Astrocyte (in vitro differentiated cells and primary cell): ENCODE measurements around the gene FBXL13. TPM values are rescaled to one million over a fixed set of nuclear protein-coding genes. Genes with fewer than 3 reads are reported as not detected.

ENCODE experiments used
- DNase-seq: peaks from one replicate; pipeline ENCODE4 v3.0.0-alpha.2; 2010; ENCODE audit warnings: low read depth
- FAIRE-seq: peaks from 2 replicates; lab custom pipeline; 2011; peaks lifted over from hg19 to GRCh38; lab: Jason Lieb, UNC
- H2AFZ ChIP-seq: 2 replicates; pipeline ENCODE4 v1.6.0; 2012; ENCODE audit warnings: low read depth, low read length, inconsistent platforms
- H3K27ac ChIP-seq: 2 replicates; pipeline ENCODE4 v1.5.1; 2011; ENCODE audit warnings: low read depth, low read length, inconsistent platforms
- H3K27me3 ChIP-seq: 2 replicates; pipeline ENCODE4 v1.6.0; 2011; ENCODE audit warnings: low read length, inconsistent platforms; ENCODE audit not compliant: insufficient read depth
- H3K36me3 ChIP-seq: 2 replicates; pipeline ENCODE4 v1.5.1; 2011; ENCODE audit warnings: low read length, inconsistent platforms; ENCODE audit not compliant: insufficient read depth
- H3K4me1 ChIP-seq: 2 replicates; pipeline ENCODE4 v1.5.1; 2011; ENCODE audit warnings: low read length, inconsistent platforms; ENCODE audit not compliant: insufficient read depth
- H3K4me2 ChIP-seq: 2 replicates; pipeline ENCODE4 v1.6.0; 2012; ENCODE audit warnings: low read length, inconsistent platforms
- H3K4me3 ChIP-seq: 2 replicates; pipeline ENCODE4 v1.5.1; 2011; ENCODE audit warnings: low read depth, mild to moderate bottlenecking, low read length, inconsistent platforms; ENCODE audit not compliant: insufficient read depth
- H3K79me2 ChIP-seq: 2 replicates; pipeline ENCODE4 v1.6.0; 2012; ENCODE audit warnings: mild to moderate bottlenecking, low read length, inconsistent platforms; ENCODE audit not compliant: insufficient read depth
- H3K9ac ChIP-seq: 2 replicates; pipeline ENCODE4 v1.6.0; 2012; ENCODE audit warnings: mild to moderate bottlenecking, low read length, inconsistent platforms
- H3K9me3 ChIP-seq: 2 replicates; pipeline ENCODE4 v1.5.1; 2012; ENCODE audit warnings: low read depth, mild to moderate bottlenecking, low read length, inconsistent platforms; ENCODE audit not compliant: insufficient read depth
- H4K20me1 ChIP-seq: 2 replicates; pipeline ENCODE4 v1.6.0; 2012; ENCODE audit warnings: low read length, inconsistent platforms; ENCODE audit not compliant: insufficient read depth
- H3K27ac Mint-ChIP-seq: one replicate; pipeline ENCODE4 v1.8.0; 2021; ENCODE audit warnings: mild to moderate bottlenecking, mixed read lengths; ENCODE audit not compliant: unreplicated experiment
- H3K27me3 Mint-ChIP-seq: one replicate; pipeline ENCODE4 v1.8.0; 2021; ENCODE audit warnings: low read depth, mixed read lengths; ENCODE audit not compliant: unreplicated experiment
- H3K36me3 Mint-ChIP-seq: one replicate; pipeline ENCODE4 v1.8.0; 2021; ENCODE audit warnings: low read depth, mixed read lengths; ENCODE audit not compliant: unreplicated experiment
- H3K4me1 Mint-ChIP-seq: one replicate; pipeline ENCODE4 v1.8.0; 2021; ENCODE audit warnings: low read depth, mixed read lengths; ENCODE audit not compliant: unreplicated experiment
- H3K4me3 Mint-ChIP-seq: one replicate; pipeline ENCODE4 v1.8.0; 2021; ENCODE audit warnings: mild to moderate bottlenecking, moderate library complexity, mixed read lengths; ENCODE audit not compliant: unreplicated experiment
- H3K9me3 Mint-ChIP-seq: one replicate; pipeline ENCODE4 v1.8.0; 2021; ENCODE audit warnings: mild to moderate bottlenecking, mixed read lengths; ENCODE audit not compliant: unreplicated experiment
- CTCF ChIP-seq: IDR thresholded peaks from 2 replicates; pipeline ENCODE4 v1.5.1; 2011; ENCODE audit warnings: low read depth, mild to moderate bottlenecking, inconsistent platforms, low read length, moderate library complexity; ENCODE audit not compliant: insufficient read depth
- EZH2 ChIP-seq: IDR thresholded peaks from 2 replicates; pipeline ENCODE4 v1.6.1; 2012; ENCODE audit warnings: mild to moderate bottlenecking, low read length, inconsistent platforms; ENCODE audit not compliant: insufficient read depth
- total RNA-seq: library from RNA; stranded (reverse); gene quantifications from 2 replicates; pipeline ENCODE4 v1.2.1, GENCODE V29; 2021

The FBXL13 gene
- total RNA-seq, 1 donor from 2014 or later = 1.2 TPM

GRCh38 chr7:102849079-102849478 is 225.5 kb downstream of the FBXL13 start:
- Histone ChIP-seq H3K4me1 (peaks cover 3% of the 10 kb centered on the region), H4K20me1 (no peaks in the 10 kb centered on the region), H3K9me3 (no peaks in the 10 kb centered on the region), H3K4me2 (no peak overlapping the region), H3K4me3 (no peak overlapping the region), H3K9ac (no peak overlapping the region), H3K36me3 (no peaks in the 10 kb centered on the region), H3K27me3 (no peaks in the 10 kb centered on the region), H3K27ac (no peak overlapping the region), H2AFZ (no peak overlapping the region), H3K79me2 (no peaks in the 10 kb centered on the region)
- Mint-ChIP-seq H3K27me3 (no peaks in the 10 kb centered on the region), H3K9me3 (no peaks in the 10 kb centered on the region), H3K27ac (no peak overlapping the region), H3K36me3 (peaks cover 4% of the 10 kb centered on the region), H3K4me3 (no peak overlapping the region), H3K4me1 (peaks cover 19% of the 10 kb centered on the region)
- no peak for DNase-seq
- no peak for FAIRE-seq
- no peak for TF ChIP-seq EZH2
- no peak for TF ChIP-seq CTCF

- Mint-ChIP-seq H3K4me3 (no peak overlapping the region), H3K36me3 (peaks cover 4% of the 10 kb centered on the region), H3K4me1 (peaks cover 19% of the 10 kb centered on the region), H3K27ac (no peak overlapping the region), H3K9me3 (peaks cover 1% of the 10 kb centered on the region), H3K27me3 (no peaks in the 10 kb centered on the region)
- no peak overlapping the region for H3K4me2 ChIP-seq
- TF ChIP-seq EZH2 = no peak
- TF ChIP-seq CTCF = no peak
- no peak overlapping the region for H3K27ac ChIP-seq
- DNase-seq (no peak), FAIRE-seq (no peak)
- no peaks in the 10 kb centered on the region for H3K9me3 ChIP-seq
- H4K20me1 ChIP-seq = no peaks in the 10 kb centered on the region
- no peaks in the 10 kb centered on the region for H3K36me3 ChIP-seq
- no peak overlapping the region for H2AFZ ChIP-seq
- no peak overlapping the region for H3K9ac ChIP-seq
- no peak overlapping the region for H3K4me3 ChIP-seq
- H3K4me1 ChIP-seq = peaks cover 3% of the 10 kb centered on the region
- H3K79me2 ChIP-seq = no peaks in the 10 kb centered on the region
- no peaks in the 10 kb centered on the region for H3K27me3 ChIP-seq
Measured at GRCh38 chr7:102845346-102845745, 229.2 kb downstream of the FBXL13 start.

- Histone ChIP-seq H3K4me2 (no peak overlapping the region), H2AFZ (no peak overlapping the region), H3K27me3 (no peaks in the 10 kb centered on the region), H3K9me3 (no peaks in the 10 kb centered on the region), H3K36me3 (no peaks in the 10 kb centered on the region), H3K27ac (no peak overlapping the region), H3K79me2 (no peaks in the 10 kb centered on the region), H3K4me3 (no peak overlapping the region), H3K4me1 (peaks cover 3% of the 10 kb centered on the region), H4K20me1 (no peaks in the 10 kb centered on the region), H3K9ac (no peak overlapping the region)
- Mint-ChIP-seq H3K27ac (no peak overlapping the region), H3K4me3 (no peak overlapping the region), H3K36me3 (peaks cover 2% of the 10 kb centered on the region), H3K4me1 (peaks cover 19% of the 10 kb centered on the region), H3K27me3 (no peaks in the 10 kb centered on the region), H3K9me3 (peaks cover 1% of the 10 kb centered on the region)
- TF ChIP-seq EZH2 = no peak
- TF ChIP-seq CTCF = no peak
- FAIRE-seq = no peak
- DNase-seq = no peak
Measured at GRCh38 chr7:102843850-102844249, 230.7 kb downstream of the FBXL13 start.
